BE2C (cell line): Measurements from ENCODE around the gene EP400.

Experiments used
- DNase-seq: peaks from one replicate; pipeline ENCODE4 v3.0.0-alpha.2; 2020
- H3K27me3 ChIP-seq: fragments of 250-450 bp; sonication (Bioruptor Pico); 2 replicates; pipeline ENCODE4 v1.5.1; 2020; ENCODE audit warnings: mild to moderate bottlenecking
- H3K36me3 ChIP-seq: fragments of 250-450 bp; sonication (Bioruptor Pico); 2 replicates; pipeline ENCODE4 v1.5.1; 2020; ENCODE audit warnings: mild to moderate bottlenecking
- H3K4me1 ChIP-seq: fragments of 250-450 bp; sonication (Bioruptor Pico); 2 replicates; pipeline ENCODE4 v1.5.1; 2020
- H3K4me3 ChIP-seq: 2 replicates; pipeline ENCODE4 v1.5.1; 2011; ENCODE audit warnings: low read depth, low read length
- H3K9me3 ChIP-seq: fragments of 250-450 bp; sonication (Bioruptor Pico); 2 replicates; pipeline ENCODE4 v1.5.1; 2020
- TF ChIP-seq, protein P1 (sequence below): IDR thresholded peaks from 2 replicates; pipeline ENCODE4 v1.5.1; 2012; ENCODE audit warnings: mild to moderate bottlenecking, low read depth, low read length

EP400 gene

DNA sequence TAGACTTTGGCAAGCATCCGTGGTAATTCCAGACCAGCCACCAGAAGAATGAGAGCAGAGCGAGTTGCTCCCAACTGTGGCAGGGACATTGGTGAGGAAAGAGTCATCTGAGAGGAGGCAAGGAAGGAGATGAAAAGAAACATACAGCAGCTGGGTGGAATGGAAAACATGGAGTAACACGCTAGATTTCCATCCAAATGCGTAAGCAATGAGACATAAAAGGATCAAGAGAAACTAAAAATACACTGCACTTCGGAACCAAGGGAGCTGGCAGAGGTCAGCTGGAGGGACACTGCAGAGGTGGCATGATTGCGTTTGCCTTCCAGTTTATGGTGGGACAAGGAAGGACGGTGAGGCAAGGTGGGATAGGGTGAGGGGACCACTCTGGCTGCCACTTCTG, 111.5 kb downstream of the EP400 start:
- Histone ChIP-seq H3K4me3 (no peak overlapping the region), H3K27me3 (no peaks in the 10 kb centered on the region), H3K36me3 (peaks cover 54% of the 10 kb centered on the region), H3K9me3 (no peaks in the 10 kb centered on the region), H3K4me1 (no peaks in the 10 kb centered on the region)
- DNase-seq: no peak
- TF ChIP-seq, protein P1, sequence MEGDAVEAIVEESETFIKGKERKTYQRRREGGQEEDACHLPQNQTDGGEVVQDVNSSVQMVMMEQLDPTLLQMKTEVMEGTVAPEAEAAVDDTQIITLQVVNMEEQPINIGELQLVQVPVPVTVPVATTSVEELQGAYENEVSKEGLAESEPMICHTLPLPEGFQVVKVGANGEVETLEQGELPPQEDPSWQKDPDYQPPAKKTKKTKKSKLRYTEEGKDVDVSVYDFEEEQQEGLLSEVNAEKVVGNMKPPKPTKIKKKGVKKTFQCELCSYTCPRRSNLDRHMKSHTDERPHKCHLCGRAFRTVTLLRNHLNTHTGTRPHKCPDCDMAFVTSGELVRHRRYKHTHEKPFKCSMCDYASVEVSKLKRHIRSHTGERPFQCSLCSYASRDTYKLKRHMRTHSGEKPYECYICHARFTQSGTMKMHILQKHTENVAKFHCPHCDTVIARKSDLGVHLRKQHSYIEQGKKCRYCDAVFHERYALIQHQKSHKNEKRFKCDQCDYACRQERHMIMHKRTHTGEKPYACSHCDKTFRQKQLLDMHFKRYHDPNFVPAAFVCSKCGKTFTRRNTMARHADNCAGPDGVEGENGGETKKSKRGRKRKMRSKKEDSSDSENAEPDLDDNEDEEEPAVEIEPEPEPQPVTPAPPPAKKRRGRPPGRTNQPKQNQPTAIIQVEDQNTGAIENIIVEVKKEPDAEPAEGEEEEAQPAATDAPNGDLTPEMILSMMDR: no peak

DNA sequence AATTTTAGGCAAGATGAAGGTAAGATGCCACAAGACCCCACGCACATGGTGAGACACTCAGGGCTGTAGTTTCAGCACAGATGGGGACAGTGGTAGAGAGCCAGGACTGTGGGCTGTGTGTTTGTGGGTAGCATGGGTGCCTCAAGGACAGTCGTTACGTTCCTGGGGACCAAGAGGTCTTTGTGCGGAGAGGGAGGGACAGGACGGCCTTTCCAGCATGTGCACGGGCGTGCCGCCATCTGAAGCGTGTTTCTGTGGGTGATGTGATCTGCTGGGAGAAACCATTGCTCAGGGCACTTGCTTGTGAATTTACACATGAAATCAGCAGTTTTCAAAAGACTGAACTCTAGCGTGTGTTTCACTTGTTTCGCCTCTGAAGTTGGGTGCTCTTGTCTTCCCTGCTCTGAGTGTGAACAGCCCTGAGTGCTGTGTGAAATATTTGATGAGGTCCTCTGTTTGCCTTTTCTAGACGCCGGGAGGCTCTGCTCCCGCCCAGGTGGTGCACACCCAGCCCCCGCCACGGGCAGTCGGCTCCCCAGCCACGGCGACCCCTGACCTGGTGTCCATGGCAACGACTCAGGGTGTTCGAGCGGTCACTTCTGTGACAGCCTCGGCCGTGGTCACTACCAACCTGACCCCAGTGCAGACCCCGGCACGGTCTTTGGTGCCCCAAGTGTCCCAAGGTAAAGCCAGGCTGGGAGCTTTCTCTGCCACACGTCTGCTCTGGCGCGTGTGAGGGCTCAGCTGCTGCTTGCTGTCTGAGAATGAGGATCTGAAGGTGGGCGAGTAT, 112.1 kb downstream of the EP400 start:
- no peaks in the 10 kb centered on the region for H3K27me3 ChIP-seq
- H3K9me3 ChIP-seq: no peaks in the 10 kb centered on the region
- no peak for DNase-seq
- H3K4me3 ChIP-seq: no peak overlapping the region
- H3K36me3 ChIP-seq: peaks cover 55% of the 10 kb centered on the region
- TF ChIP-seq, protein P1: no peak
- no peaks in the 10 kb centered on the region for H3K4me1 ChIP-seq

DNA sequence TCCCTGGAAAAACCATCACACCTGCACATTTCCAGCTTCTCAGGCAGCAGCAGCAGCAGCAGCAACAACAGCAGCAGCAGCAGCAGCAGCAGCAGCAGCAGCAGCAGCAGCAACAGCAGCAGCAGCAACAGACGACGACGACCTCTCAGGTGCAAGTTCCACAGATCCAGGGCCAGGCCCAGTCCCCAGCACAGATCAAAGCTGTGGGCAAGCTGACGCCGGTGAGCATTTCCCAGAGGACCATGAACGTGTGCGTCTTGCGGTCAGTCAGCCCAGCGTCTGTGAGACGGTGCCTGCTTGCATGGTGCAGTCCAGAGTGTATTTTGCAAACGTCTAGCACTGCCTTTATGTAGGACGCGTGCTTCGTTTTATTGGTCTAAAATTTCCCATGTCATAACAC, 112.7 kb downstream of the EP400 start:
- no peaks in the 10 kb centered on the region for H3K27me3 ChIP-seq
- no peaks in the 10 kb centered on the region for H3K4me1 ChIP-seq
- no peak overlapping the region for H3K4me3 ChIP-seq
- H3K36me3 ChIP-seq: peaks cover 60% of the 10 kb centered on the region
- DNase-seq: no peak
- H3K9me3 ChIP-seq: no peaks in the 10 kb centered on the region
- TF ChIP-seq, protein P1: no peak

DNA sequence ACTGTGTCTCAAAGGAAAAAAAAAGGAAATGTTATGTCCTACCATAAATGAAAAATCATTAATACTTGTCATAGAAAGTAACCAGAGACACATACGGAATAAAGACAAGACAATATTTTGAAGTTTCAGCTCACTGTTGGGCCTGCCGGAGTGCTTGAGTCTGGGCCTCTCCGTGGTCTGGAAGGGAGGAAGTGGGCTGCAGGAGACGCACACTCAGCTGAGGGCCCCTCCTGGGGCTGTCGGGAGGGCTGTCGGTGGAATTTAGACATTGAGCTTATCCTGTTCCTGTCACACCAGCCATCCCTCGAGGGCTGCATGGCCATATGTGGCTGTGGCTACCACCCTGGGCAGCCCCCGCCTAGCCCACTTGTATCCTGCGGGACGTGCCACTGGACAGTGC, 113.7 kb downstream of the EP400 start:
- H3K4me3 ChIP-seq: no peak overlapping the region
- H3K4me1 ChIP-seq: no peaks in the 10 kb centered on the region
- H3K36me3 ChIP-seq: peaks cover 62% of the 10 kb centered on the region
- no peaks in the 10 kb centered on the region for H3K9me3 ChIP-seq
- TF ChIP-seq, protein P1: no peak
- no peaks in the 10 kb centered on the region for H3K27me3 ChIP-seq
- no peak for DNase-seq

DNA sequence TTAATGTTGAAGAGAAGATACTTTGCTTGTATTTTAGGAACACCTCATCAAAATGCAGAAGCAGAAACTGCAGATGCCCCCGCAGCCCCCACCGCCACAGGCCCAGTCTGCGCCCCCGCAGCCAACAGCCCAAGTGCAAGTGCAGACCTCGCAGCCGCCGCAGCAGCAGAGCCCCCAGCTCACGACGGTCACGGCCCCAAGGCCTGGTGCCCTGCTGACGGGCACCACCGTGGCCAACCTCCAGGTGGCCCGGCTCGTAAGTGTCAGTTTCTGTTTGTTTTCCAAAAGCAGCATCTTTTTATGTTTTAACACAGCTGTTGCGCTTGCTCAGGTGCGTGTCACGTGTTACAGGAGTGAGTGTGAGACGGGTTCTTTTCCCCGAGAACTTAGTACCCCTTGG, 114.9 kb downstream of the EP400 start:
- peaks cover 62% of the 10 kb centered on the region for H3K36me3 ChIP-seq
- DNase-seq: no peak
- H3K9me3 ChIP-seq: no peaks in the 10 kb centered on the region
- no peaks in the 10 kb centered on the region for H3K27me3 ChIP-seq
- no peak overlapping the region for H3K4me3 ChIP-seq
- TF ChIP-seq, protein P1: no peak
- no peaks in the 10 kb centered on the region for H3K4me1 ChIP-seq

DNA sequence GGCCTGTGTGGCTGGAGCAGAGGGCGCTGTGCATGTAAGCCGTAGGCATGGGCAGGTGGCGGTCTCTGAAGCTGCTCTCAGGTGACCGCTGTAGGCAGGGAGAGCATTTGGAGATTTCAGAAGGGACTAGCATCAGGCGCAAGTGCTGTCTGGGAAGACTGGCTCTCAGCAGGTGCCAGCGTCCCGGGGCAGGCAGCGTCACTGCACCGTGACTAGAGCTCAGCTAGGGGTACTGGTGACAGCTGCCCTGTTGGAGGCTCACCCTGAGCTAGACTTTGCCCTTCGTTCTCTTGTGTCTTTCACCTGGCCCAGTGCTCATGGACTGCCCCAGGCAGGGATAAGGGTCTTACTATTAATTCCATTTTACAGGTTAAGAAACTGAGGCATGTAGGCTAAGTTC, 115.5 kb downstream of the EP400 start:
- H3K4me1 ChIP-seq: no peaks in the 10 kb centered on the region
- no peaks in the 10 kb centered on the region for H3K9me3 ChIP-seq
- H3K27me3 ChIP-seq: no peaks in the 10 kb centered on the region
- no peak for DNase-seq
- peaks cover 64% of the 10 kb centered on the region for H3K36me3 ChIP-seq
- TF ChIP-seq, protein P1: no peak
- no peak overlapping the region for H3K4me3 ChIP-seq
